ENCODE measurements around the gene CABP2. TPM values are rescaled to one million over a fixed set of nuclear protein-coding genes. Genes with fewer than 3 reads are reported as not detected.
"Not testable (repeated sequence)": the region's sequence is repeated elsewhere in the genome, so short reads cannot be mapped to it uniquely, and the experiment has no call there.

CABP2 gene
- total and polyA plus RNA-seq, 2 donors from 2014 or later = not detected

DNA sequence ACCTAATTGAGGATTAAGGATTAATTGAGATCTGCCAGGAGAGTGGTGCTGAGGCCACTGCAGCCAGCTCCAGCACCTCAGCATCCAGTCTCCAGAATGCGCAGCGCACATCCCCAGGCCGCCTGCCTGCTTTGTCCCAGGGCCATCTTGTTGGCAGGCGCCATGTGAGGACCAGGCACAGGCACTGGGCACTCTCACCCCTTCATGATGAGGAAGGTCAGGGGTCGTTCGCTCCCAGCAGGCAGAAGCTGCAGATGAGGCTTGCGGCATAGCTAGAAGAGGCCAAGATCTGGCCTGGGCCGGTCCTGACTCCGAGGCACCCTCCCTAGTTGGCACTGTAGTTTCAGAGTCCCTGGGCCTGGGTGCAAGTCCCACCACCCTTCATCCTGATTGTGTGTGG is 6.4 kb downstream of the CABP2 start:
- no peak for TF ChIP-seq CTCF (IDR thresholded peaks at IDR 0.05; ENCODE audit: borderline replicate concordance, extremely low read depth, insufficient read depth)
- H3K9me3 ChIP-seq (ENCODE audit: control insufficient read depth in 2 of 3, insufficient read depth in 1 of 3, low read length in 3 of 3) = no peaks in the 10 kb centered on the region
- no peak overlapping the region for H3K9ac ChIP-seq (ENCODE audit: low read length in 3 of 3)
- no peaks in the 10 kb centered on the region for H3K27me3 ChIP-seq (ENCODE audit: control insufficient read depth, insufficient read depth, low read length)
- FAIRE-seq (no peak), DNase-seq (peak in 1 of 5 donors; percentile 47)
- H3K27ac ChIP-seq (ENCODE audit: low read depth in 2 of 2, low read length in 2 of 2) = no peak overlapping the region
- intact Hi-C loops (cut with DNase I) = no loop called here
- H3K4me1 ChIP-seq (ENCODE audit: control insufficient read depth in 2 of 3, insufficient read depth in 2 of 3, low read depth in 1 of 3, low read length in 3 of 3) = no peaks in the 10 kb centered on the region
- H3K36me3 ChIP-seq (ENCODE audit: control insufficient read depth in 2 of 3, insufficient read depth in 3 of 3, low read length in 3 of 3) = no peaks in the 10 kb centered on the region
- H3K4me3 ChIP-seq (ENCODE audit: low read length in 3 of 3) = no peak overlapping the region

DNA sequence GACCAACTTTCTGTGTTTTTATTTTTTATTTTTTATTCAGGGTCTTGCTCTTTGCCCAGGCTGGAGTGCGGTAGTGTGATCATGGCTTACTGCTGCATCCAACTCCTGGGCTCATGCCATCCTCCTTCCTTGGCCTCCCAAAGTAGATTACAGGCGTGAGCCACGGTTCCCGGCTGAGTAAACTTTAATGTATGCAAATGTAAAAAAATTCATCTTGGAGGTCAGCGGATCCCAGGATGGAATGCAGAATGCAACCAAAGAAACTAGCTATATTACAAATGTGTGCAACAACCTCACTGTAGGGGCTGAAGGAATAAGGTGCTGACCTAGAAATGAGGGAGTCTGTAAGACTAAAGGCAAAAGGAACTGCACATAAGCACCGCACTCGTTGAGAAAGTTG is 9.1 kb downstream of the CABP2 start:
- H3K9ac ChIP-seq (ENCODE audit: low read length in 3 of 3) = no peak overlapping the region
- no peak for FAIRE-seq
- no peak overlapping the region for H3K27ac ChIP-seq (ENCODE audit: low read depth in 2 of 2, low read length in 2 of 2)
- TF ChIP-seq CTCF (IDR thresholded peaks at IDR 0.05; ENCODE audit: borderline replicate concordance, extremely low read depth, insufficient read depth) = no peak
- no peaks in the 10 kb centered on the region for H3K27me3 ChIP-seq (ENCODE audit: control insufficient read depth, insufficient read depth, low read length)
- peaks cover 0 to under 1% (median 0%) of the 10 kb centered on the region in 3 donors for H3K4me1 ChIP-seq (ENCODE audit: control insufficient read depth in 2 of 3, insufficient read depth in 2 of 3, low read depth in 1 of 3, low read length in 3 of 3)
- no peaks in the 10 kb centered on the region for H3K36me3 ChIP-seq (ENCODE audit: control insufficient read depth in 2 of 3, insufficient read depth in 3 of 3, low read length in 3 of 3)
- DNase-seq = peak in 1 of 5 donors; percentile 13
- H3K9me3 ChIP-seq (ENCODE audit: control insufficient read depth in 2 of 3, insufficient read depth in 1 of 3, low read length in 3 of 3) = no peaks in the 10 kb centered on the region
- no peak overlapping the region for H3K4me3 ChIP-seq (ENCODE audit: low read length in 3 of 3)
- intact Hi-C loops (cut with DNase I) = no loop called here

GRCh38 chr11:67511558-67511957 is 11.7 kb downstream of the CABP2 start:
- H3K9me3 ChIP-seq (ENCODE audit: control insufficient read depth in 2 of 3, insufficient read depth in 1 of 3, low read length in 3 of 3); H3K4me3 ChIP-seq (ENCODE audit: low read length in 3 of 3); H3K27me3 ChIP-seq (ENCODE audit: control insufficient read depth, insufficient read depth, low read length); intact Hi-C loops (cut with DNase I); H3K36me3 ChIP-seq (ENCODE audit: control insufficient read depth in 2 of 3, insufficient read depth in 3 of 3, low read length in 3 of 3); FAIRE-seq; H3K27ac ChIP-seq (ENCODE audit: low read depth in 2 of 2, low read length in 2 of 2); H3K9ac ChIP-seq (ENCODE audit: low read length in 3 of 3): not testable (repeated sequence)
- DNase-seq = peak in 2 of 5 donors; percentile 15 to 18
- H3K4me1 ChIP-seq (ENCODE audit: control insufficient read depth in 2 of 3, insufficient read depth in 2 of 3, low read depth in 1 of 3, low read length in 3 of 3) = peaks cover 0 to 16% (median 4%) of the 10 kb centered on the region in 3 donors

- Histone ChIP-seq H3K4me1 (ENCODE audit: control insufficient read depth in 2 of 3, insufficient read depth in 2 of 3, low read depth in 1 of 3, low read length in 3 of 3) (peaks cover 0 to 27% (median 16%) of the 10 kb centered on the region in 3 donors), H3K27me3 (ENCODE audit: control insufficient read depth, insufficient read depth, low read length) (no peaks in the 10 kb centered on the region), H3K4me3 (ENCODE audit: low read length in 3 of 3) (no peak overlapping the region), H3K9ac (ENCODE audit: low read length in 3 of 3) (no peak overlapping the region), H3K9me3 (ENCODE audit: control insufficient read depth in 2 of 3, insufficient read depth in 1 of 3, low read length in 3 of 3) (no peaks in the 10 kb centered on the region), H3K36me3 (ENCODE audit: control insufficient read depth in 2 of 3, insufficient read depth in 3 of 3, low read length in 3 of 3) (peaks cover 0 to 4% (median 2%) of the 10 kb centered on the region in 3 donors), H3K27ac (ENCODE audit: low read depth in 2 of 2, low read length in 2 of 2) (no peak overlapping the region)
- FAIRE-seq (no peak), DNase-seq (peak in 1 of 5 donors; percentile 32)
- intact Hi-C loops (cut with DNase I) = no loop called here
- TF ChIP-seq CTCF (IDR thresholded peaks at IDR 0.05; ENCODE audit: borderline replicate concordance, extremely low read depth, insufficient read depth) = no peak
Measured at GRCh38 chr11:67510023-67510345, 13.3 kb downstream of the CABP2 start.

Data from kidney (tissue), 14 donors.